ENCODE data around the gene WDR89. TPM values are rescaled to one million over a fixed set of nuclear protein-coding genes. Genes with fewer than 3 reads are reported as not detected.
A peak's percentile ranks its signal among the peaks of the same experiment; 100 is the strongest.

The WDR89 gene
- total and polyA plus RNA-seq, 9 of the 15 experiments (the other 6 are each of a cell fraction or from before 2014, with no cell fraction given) = 9.3 to 25.6 (median 16.2) TPM

- TF ChIP-seq, protein P1, sequence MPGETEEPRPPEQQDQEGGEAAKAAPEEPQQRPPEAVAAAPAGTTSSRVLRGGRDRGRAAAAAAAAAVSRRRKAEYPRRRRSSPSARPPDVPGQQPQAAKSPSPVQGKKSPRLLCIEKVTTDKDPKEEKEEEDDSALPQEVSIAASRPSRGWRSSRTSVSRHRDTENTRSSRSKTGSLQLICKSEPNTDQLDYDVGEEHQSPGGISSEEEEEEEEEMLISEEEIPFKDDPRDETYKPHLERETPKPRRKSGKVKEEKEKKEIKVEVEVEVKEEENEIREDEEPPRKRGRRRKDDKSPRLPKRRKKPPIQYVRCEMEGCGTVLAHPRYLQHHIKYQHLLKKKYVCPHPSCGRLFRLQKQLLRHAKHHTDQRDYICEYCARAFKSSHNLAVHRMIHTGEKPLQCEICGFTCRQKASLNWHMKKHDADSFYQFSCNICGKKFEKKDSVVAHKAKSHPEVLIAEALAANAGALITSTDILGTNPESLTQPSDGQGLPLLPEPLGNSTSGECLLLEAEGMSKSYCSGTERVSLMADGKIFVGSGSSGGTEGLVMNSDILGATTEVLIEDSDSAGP (CRISPR knock-in tag; IDR thresholded peaks at IDR 0.05) = no peak
- no peak for TF ChIP-seq ADNP (tag; IDR thresholded peaks at IDR 0.05)
- no peak for TF ChIP-seq RBM39 (optimal IDR thresholded peaks at IDR 0.05; ENCODE audit: low read depth, low read length)
- TF ChIP-seq ZNF124 (CRISPR knock-in tag; IDR thresholded peaks at IDR 0.05) = no peak
- no peak for TF ChIP-seq TEAD1 (CRISPR knock-in tag; IDR thresholded peaks at IDR 0.05)
- TF ChIP-seq ZNF717 (CRISPR knock-in tag; IDR thresholded peaks at IDR 0.05) = no peak
- peak; percentile 84 for TF ChIP-seq FOSL1 (tag; conservative IDR thresholded peaks at IDR 0.05)
- TF ChIP-seq TEAD4 (IDR thresholded peaks at IDR 0.05; ENCODE audit: low read length) = no peak
- no peak for TF ChIP-seq TEAD4 (CRISPR knock-in tag; IDR thresholded peaks at IDR 0.05; ENCODE audit: borderline replicate concordance)
- peak; percentile 17 for TF ChIP-seq MEIS2 (IDR thresholded peaks at IDR 0.05; ENCODE audit: partially characterized antibody)
- no peak for TF ChIP-seq XRCC3 (IDR thresholded peaks at IDR 0.05)
- TF ChIP-seq, protein P2, sequence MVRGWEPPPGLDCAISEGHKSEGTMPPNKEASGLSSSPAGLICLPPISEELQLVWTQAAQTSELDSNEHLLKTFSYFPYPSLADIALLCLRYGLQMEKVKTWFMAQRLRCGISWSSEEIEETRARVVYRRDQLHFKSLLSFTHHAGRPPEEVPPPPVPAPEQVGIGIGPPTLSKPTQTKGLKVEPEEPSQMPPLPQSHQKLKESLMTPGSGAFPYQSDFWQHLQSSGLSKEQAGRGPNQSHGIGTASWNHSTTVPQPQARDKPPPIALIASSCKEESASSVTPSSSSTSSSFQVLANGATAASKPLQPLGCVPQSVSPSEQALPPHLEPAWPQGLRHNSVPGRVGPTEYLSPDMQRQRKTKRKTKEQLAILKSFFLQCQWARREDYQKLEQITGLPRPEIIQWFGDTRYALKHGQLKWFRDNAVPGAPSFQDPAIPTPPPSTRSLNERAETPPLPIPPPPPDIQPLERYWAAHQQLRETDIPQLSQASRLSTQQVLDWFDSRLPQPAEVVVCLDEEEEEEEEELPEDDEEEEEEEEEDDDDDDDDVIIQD (CRISPR knock-in tag; IDR thresholded peaks at IDR 0.05) = no peak
- TF ChIP-seq SMARCE1 (IDR thresholded peaks at IDR 0.05) = peak; percentile 54; the same call in 1 of the 2 replicates
- no peak for TF ChIP-seq TARDBP (IDR thresholded peaks at IDR 0.05)
- TF ChIP-seq NFIX (CRISPR knock-in tag; IDR thresholded peaks at IDR 0.05; ENCODE audit: low read depth) = no peak
- TF ChIP-seq CBX8 (IDR thresholded peaks at IDR 0.05; ENCODE audit: borderline replicate concordance, extremely low read depth, low read depth, low read length, poor library complexity, severe bottlenecking) = no peak
- no peak for TF ChIP-seq ZNF695 (CRISPR knock-in tag; IDR thresholded peaks at IDR 0.05)
- TF ChIP-seq SREBF2 (CRISPR knock-in tag; IDR thresholded peaks at IDR 0.05) = no peak
- peak; percentile 82; the same call in 1 of the 2 replicates for TF ChIP-seq SOX6 (IDR thresholded peaks at IDR 0.05)
- 0 out of 2 replicates have a peak, but pooled peaks have one; percentile 23 for TF ChIP-seq ARID1B (IDR thresholded peaks at IDR 0.05)
- no peak for TF ChIP-seq ZNF263 (CRISPR knock-in tag; IDR thresholded peaks at IDR 0.05; ENCODE audit: borderline replicate concordance)
- TF ChIP-seq FOXP4 (CRISPR knock-in tag; IDR thresholded peaks at IDR 0.05; ENCODE audit: borderline replicate concordance) = no peak
- TF ChIP-seq ZFP30 (CRISPR knock-in tag; IDR thresholded peaks at IDR 0.05; ENCODE audit: borderline replicate concordance) = no peak
- TF ChIP-seq ZNF184 (CRISPR knock-in tag; IDR thresholded peaks at IDR 0.05) = no peak
- no peak for TF ChIP-seq TAF7 (tag; IDR thresholded peaks at IDR 0.05)
- TF ChIP-seq TBL1XR1 (IDR thresholded peaks at IDR 0.05; ENCODE audit: low read length in 2 of 2) = no peak
- no peak for TF ChIP-seq HLTF (IDR thresholded peaks at IDR 0.05)
- no peak for TF ChIP-seq ZNF561 (CRISPR knock-in tag; conservative IDR thresholded peaks at IDR 0.05)
Measured at GRCh38 chr14:63677891-63678379, 36.3 kb upstream of the WDR89 start (continued).
